Measurements from ENCODE around the gene DELE1.
A peak's percentile ranks its signal among the peaks of the same experiment; 100 is the strongest.
"Not testable (repeated sequence)": the region's sequence is repeated elsewhere in the genome, so short reads cannot be mapped to it uniquely, and the experiment has no call there.

DELE1 gene

DNA sequence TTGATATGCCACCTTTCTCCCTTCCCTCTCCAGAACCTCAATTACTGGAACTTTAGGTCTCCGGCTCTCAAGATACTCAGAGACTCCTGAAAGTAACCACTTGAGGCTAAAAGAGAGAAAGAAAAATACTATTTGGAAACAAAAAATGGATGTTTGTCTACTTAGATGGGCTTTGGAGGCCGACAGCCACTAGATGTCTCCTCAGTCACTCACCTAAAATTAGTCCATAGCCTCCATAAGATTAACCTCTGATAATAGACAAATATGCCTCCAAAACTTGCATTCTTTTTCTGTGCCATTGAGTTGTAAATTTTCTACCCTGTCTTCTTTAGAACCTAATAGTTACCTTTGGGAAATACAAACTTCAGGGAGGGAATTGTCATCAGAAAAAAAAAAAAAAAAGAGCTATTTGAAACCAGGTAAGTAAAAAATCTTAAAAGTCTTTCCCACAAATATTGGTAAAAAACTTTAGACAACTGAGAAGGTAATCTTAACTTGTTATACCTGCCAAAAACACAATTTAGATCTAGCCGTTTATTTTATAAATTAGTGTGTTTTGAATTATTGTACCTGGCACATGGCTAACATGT lies 34.3 kb upstream of the DELE1 start:
- DNase-seq: peak in 1 of 3 experiments; percentile 4

- DNase-seq: not testable (repeated sequence)
Measured at GRCh38 chr5:141890429-141890828, 33.2 kb upstream of the DELE1 start.

- DNase-seq: no peak
Measured at GRCh38 chr5:141897425-141897824, 26.2 kb upstream of the DELE1 start.

GRCh38 chr5:141898448-141899049 lies 25.1 kb upstream of the DELE1 start:
- no peak for DNase-seq

DNA sequence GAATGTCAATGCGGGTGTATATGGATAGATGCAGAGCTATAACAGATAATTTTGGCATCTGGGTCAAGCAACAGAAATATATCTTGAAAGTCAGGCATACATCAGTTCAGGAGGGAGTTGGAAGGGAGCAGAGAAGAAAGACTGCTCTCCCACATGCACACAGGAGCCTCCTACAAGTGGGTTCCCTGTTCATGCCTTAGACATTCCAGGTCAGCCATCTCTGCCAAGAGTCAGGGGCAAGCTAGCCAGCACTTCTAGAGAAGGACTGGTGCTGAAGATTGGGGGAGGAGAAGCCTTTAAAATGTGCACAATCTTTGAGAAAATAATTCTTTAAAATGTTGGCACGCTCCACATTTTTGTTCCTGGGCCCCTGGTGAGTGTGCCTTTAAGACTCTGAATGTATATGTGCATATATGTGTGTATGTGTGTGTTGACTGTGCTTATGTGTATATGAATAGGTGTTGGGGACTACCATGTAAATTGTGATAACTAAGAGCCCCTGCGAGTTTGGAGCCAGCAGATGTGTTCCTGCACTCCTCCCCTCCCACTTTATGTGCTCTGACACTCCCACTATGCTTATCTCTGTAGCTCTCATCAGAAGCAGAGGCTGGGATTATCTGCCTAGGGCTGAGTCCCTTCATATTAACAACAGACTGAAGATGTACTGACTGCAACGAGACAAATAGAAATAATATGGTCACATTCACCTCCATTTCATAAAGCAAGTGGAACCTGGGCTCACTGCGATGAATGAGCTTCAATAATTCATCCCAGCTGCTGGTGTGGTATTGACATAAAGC lies 21.5 kb upstream of the DELE1 start:
- DNase-seq: peak in 1 of 3 experiments; percentile 20

GRCh38 chr5:141903261-141903660 lies 20.4 kb upstream of the DELE1 start:
- no peak for DNase-seq

DNA sequence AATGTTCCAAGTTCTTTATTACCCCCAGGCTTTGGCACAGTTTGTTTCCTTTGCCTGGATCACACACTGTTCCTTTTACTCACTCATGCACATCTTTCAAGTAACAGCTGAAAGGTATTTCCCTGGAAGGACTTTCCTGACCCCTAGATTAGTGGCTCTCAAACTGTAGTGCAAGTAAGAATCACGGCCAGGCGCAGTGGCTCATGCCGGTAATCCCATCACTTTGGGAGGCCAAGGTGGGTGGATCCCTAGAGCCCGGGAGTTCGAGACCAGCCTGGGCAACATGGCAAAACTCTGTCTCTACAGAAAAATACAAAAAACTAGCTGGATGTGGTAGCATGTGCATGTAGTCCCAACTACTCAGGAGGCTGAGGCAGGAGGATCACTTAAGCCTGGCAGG lies 19.1 kb upstream of the DELE1 start:
- no peak for DNase-seq

- DNase-seq: no peak
Measured at GRCh38 chr5:141906517-141906916, 17.2 kb upstream of the DELE1 start.

- no peak for DNase-seq
Measured at GRCh38 chr5:141906972-141907371, 16.7 kb upstream of the DELE1 start.

GRCh38 chr5:141908796-141909195 lies 14.9 kb upstream of the DELE1 start:
- DNase-seq: no peak

DNA sequence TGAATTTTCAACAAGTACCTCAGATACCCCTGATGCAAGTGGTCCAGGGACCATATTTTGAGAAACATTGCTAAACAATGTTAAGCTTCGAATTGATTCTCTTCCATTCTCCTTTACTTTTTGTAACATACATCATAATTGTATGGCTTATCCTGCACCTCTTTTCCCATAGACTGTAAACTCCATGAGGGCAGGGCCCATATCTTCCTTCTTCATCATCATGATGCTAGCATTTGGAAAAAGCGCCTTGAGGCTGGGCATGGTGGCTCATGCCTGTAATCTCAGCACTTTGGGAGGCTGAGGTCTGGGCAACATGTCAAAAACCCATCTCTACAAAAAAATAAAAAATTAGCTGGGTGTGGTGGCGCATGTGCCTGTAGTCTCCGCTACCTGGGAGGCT lies 14.5 kb upstream of the DELE1 start:
- DNase-seq: no peak

- DNase-seq: no peak
Measured at GRCh38 chr5:141910271-141910673, 13.4 kb upstream of the DELE1 start.

DNA sequence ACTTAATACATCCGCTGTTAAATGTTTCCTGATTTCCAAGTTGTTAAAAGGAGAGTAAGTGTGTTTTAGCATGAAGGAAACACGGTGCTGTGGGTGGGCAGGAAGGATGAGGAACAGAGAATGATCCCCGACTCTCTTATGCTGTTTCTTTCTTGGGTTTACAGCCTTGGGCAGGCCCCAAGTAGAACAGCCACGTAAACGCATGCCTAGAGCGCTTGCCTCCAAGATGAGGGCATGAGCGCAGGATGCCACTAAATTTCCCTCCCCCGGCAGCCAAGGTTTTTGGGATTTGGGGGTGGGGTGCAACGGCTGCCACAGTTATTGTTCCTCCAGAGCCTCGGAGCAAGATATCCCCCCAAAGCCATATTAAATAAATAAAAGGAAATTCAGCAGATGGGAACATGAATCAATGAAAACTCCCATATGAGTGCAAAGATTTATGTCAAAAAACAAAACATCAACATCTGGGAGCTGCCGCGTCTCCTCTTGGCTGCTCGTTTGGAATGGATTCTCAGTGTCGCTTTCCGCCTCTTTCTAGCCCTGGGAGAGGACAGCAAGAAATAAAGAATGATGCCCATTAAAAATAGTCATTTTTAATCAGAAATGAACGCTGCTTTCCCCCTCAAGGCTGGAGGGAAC lies 10.0 kb upstream of the DELE1 start:
- DNase-seq: peak in 1 of 3 experiments; percentile 59

GRCh38 chr5:141914199-141914743 lies 9.4 kb upstream of the DELE1 start:
- DNase-seq: peak in 2 of 3 experiments; percentile 49 to 59

GRCh38 chr5:141914797-141915196 lies 8.9 kb upstream of the DELE1 start:
- DNase-seq: no peak

GRCh38 chr5:141915881-141916336 lies 7.8 kb upstream of the DELE1 start:
- DNase-seq: no peak

DNA sequence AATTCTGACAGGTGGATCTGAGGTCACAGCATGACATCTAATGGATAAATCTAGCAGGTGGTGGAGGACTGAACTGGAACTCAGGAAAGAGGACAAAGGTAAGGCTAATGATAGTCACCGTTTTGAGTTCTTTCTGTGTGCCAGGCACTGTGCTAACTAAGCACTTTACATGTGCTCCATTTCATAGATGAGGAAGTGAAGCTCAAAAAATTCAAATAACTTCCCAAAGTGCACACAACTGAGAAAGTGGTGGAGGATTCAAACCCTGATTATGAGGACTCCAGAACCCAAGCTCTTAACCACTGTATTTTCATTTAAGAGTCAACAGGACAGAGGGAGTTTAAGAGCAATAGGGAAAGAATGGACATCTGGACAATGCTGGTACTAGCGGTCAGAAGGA lies 7.1 kb upstream of the DELE1 start:
- DNase-seq: peak in 1 of 3 experiments; percentile 15

DNA sequence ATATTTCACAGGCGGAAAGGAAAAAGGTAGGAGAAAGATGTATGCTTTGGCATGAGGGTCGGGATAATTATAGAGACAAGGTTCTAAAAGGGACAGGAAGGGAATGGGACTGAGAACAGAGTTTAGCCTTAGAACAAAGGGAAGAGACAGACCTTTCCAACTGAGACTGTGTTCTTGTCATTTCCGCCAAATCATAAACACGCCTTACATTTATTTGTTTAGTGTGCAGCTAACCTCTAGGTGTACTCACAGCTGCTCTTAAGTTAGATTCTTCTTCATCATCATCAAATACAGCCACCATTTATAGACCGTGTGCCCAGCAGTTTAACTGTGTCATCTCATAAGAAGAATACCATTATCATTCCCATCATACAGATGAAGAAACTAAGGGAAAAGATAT lies 5.9 kb upstream of the DELE1 start:
- no peak for DNase-seq

- DNase-seq: no peak
Measured at GRCh38 chr5:141919218-141920119, 4.2 kb upstream of the DELE1 start.

- DNase-seq: no peak
Measured at GRCh38 chr5:141920771-141921170, 2.9 kb upstream of the DELE1 start.

GRCh38 chr5:141922827-141923447 lies 734 bp upstream of the DELE1 start:
- DNase-seq: not testable (repeated sequence)

DNA sequence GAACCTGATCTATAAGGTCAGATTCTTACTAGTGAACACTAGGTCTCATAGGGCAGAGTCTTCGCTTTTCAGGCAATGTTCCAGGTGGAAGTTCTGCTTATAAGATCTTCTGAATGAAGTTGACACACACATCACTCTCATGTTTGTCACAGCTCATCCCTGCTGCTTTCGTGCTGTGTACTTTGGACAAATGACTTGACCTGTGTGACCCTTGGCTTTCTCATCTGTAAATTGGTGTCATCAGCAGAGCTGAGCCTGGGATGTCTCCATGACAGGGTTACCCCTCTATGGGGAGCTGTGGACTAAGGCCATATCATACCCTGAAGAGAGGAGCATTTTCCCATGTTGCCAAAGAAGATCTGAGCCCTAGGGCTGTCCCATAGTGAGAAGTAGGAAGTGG lies 2.8 kb downstream of the DELE1 start:
- DNase-seq: no peak

Data from NCI-H1417 (cell line).